WTC11 (cell line): ENCODE results near the gene PDXP. TPM values are rescaled to one million over a fixed set of nuclear protein-coding genes. Genes with fewer than 3 reads are reported as not detected.

Source experiments
- ATAC-seq: fragments of 200-7000 bp; cut with Tn5 transposase; 2 replicates; pipeline ENCODE4 v1.10.0; 2021; ENCODE audit warnings: mild to moderate bottlenecking, moderate library complexity
- CTCF ChIA-PET: fragments of 300-600 bp; sonication (Branson Sonifier 250); formaldehyde crosslinking; loops from one replicate; lab custom pipeline; 2021; ENCODE audit warnings: antibody characterized with exemption; lab: Charles Lee
- POLR2A ChIA-PET: fragments of 350-600 bp; sonication (Branson Sonifier 250); formaldehyde crosslinking; loops from one replicate; lab custom pipeline; 2021; ENCODE audit warnings: antibody characterized with exemption; lab: Charles Lee
- DNase-seq: peaks from one replicate; pipeline ENCODE4 v3.0.0; 2021; ENCODE audit warnings: low spot score
- H3K27ac Mint-ChIP-seq: 2 replicates; pipeline ENCODE4 v1.8.0; 2021; ENCODE audit warnings: mixed read lengths
- H3K27me3 Mint-ChIP-seq: 2 replicates; pipeline ENCODE4 v1.8.0; 2021; ENCODE audit warnings: low read depth, mild to moderate bottlenecking, moderate library complexity, mixed read lengths
- H3K36me3 Mint-ChIP-seq: 2 replicates; pipeline ENCODE4 v1.8.0; 2021; ENCODE audit warnings: mixed read lengths
- H3K4me1 Mint-ChIP-seq: 2 replicates; pipeline ENCODE4 v1.8.0; 2022; ENCODE audit warnings: mixed read lengths
- H3K4me3 Mint-ChIP-seq: 2 replicates; pipeline ENCODE4 v1.8.0; 2021; ENCODE audit warnings: mild to moderate bottlenecking, moderate library complexity, mixed read lengths
- H3K9me3 Mint-ChIP-seq: 2 replicates; pipeline ENCODE4 v1.8.0; 2021; ENCODE audit warnings: mixed read lengths
- AFF4 ChIP-seq: sonication (generic); formaldehyde crosslinking; IDR thresholded peaks from 2 replicates; pipeline ENCODE4 v1.8.1; 2023; ENCODE audit warnings: mild to moderate bottlenecking, missing genetic modification reagents, borderline replicate concordance
- AR ChIP-seq: fragments of 250-450 bp; sonication (Bioruptor Pico); IDR thresholded peaks from 2 replicates; pipeline ENCODE4 v1.9.0; 2021; ENCODE audit warnings: mild to moderate bottlenecking
- ARID4B ChIP-seq: sonication (generic); formaldehyde crosslinking; IDR thresholded peaks from 2 replicates; pipeline ENCODE4 v1.8.0; 2023; ENCODE audit warnings: missing genetic modification reagents, mild to moderate bottlenecking, borderline replicate concordance
- ATF2 ChIP-seq: sonication (generic); formaldehyde crosslinking; IDR thresholded peaks from 2 replicates; pipeline ENCODE4 v1.8.1; 2022; ENCODE audit warnings: low read depth, missing genetic modification reagents, borderline replicate concordance
- ATF3 ChIP-seq: sonication (generic); formaldehyde crosslinking; conservative IDR thresholded peaks from 2 replicates; pipeline ENCODE4 v1.8.1; 2022; ENCODE audit warnings: mild to moderate bottlenecking, missing genetic modification reagents
- CREM ChIP-seq: sonication (generic); formaldehyde crosslinking; IDR thresholded peaks from 2 replicates; pipeline ENCODE4 v1.8.1; 2022; ENCODE audit warnings: mild to moderate bottlenecking, missing genetic modification reagents, moderate library complexity
- HMGA2 ChIP-seq: fragments of 250-450 bp; sonication (Bioruptor Pico); IDR thresholded peaks from 2 replicates; pipeline ENCODE4 v1.4.0; 2021; ENCODE audit warnings: mild to moderate bottlenecking, moderate library complexity
- MXD4 ChIP-seq: fragments of 250-450 bp; sonication (Bioruptor Pico); IDR thresholded peaks from 2 replicates; pipeline ENCODE4 v1.8.0; 2021; ENCODE audit warnings: mild to moderate bottlenecking, moderate library complexity, borderline replicate concordance
- NFATC4 ChIP-seq: fragments of 250-450 bp; sonication (Bioruptor Pico); IDR thresholded peaks from 2 replicates; pipeline ENCODE4 v1.9.0; 2021; ENCODE audit warnings: mild to moderate bottlenecking
- NFYB ChIP-seq: sonication (generic); formaldehyde crosslinking; conservative IDR thresholded peaks from 2 replicates; pipeline ENCODE4 v1.8.0; 2022; ENCODE audit warnings: low read depth, missing genetic modification reagents
- OVOL2 ChIP-seq: fragments of 250-450 bp; sonication (Bioruptor Pico); IDR thresholded peaks from 2 replicates; pipeline ENCODE4 v1.9.0; 2021; ENCODE audit warnings: mild to moderate bottlenecking, borderline replicate concordance
- RORB ChIP-seq: fragments of 250-450 bp; sonication (Bioruptor Pico); IDR thresholded peaks from 2 replicates; pipeline ENCODE4 v1.9.0; 2021; ENCODE audit warnings: mild to moderate bottlenecking
- SMAD4 ChIP-seq: sonication (generic); formaldehyde crosslinking; IDR thresholded peaks from 2 replicates; pipeline ENCODE4 v1.8.0; 2022; ENCODE audit warnings: mild to moderate bottlenecking, missing genetic modification reagents
- SP1 ChIP-seq: sonication (generic); formaldehyde crosslinking; conservative IDR thresholded peaks from 2 replicates; pipeline ENCODE4 v1.8.1; 2022; ENCODE audit warnings: missing genetic modification reagents
- TCF7 ChIP-seq: sonication (generic); formaldehyde crosslinking; IDR thresholded peaks from 2 replicates; pipeline ENCODE4 v1.8.0; 2022; ENCODE audit warnings: mild to moderate bottlenecking, low read depth, missing genetic modification reagents, moderate library complexity
- TP53 ChIP-seq: sonication (generic); formaldehyde crosslinking; IDR thresholded peaks from 2 replicates; pipeline ENCODE4 v1.8.1; 2023; ENCODE audit warnings: mild to moderate bottlenecking, missing genetic modification reagents
- ZBTB43 ChIP-seq: sonication (generic); formaldehyde crosslinking; IDR thresholded peaks from 2 replicates; pipeline ENCODE4 v1.8.1; 2023; ENCODE audit warnings: mild to moderate bottlenecking, missing genetic modification reagents
- ZNF263 ChIP-seq: sonication (generic); formaldehyde crosslinking; IDR thresholded peaks from 2 replicates; pipeline ENCODE4 v1.8.1; 2022; ENCODE audit warnings: low read depth, mild to moderate bottlenecking, moderate library complexity, missing genetic modification reagents
- ZNF281 ChIP-seq: sonication (generic); formaldehyde crosslinking; IDR thresholded peaks from 2 replicates; pipeline ENCODE4 v1.8.0; 2023; ENCODE audit warnings: mild to moderate bottlenecking, missing genetic modification reagents
- ZNF423 ChIP-seq: fragments of 250-450 bp; sonication (Bioruptor Pico); IDR thresholded peaks from 2 replicates; pipeline ENCODE4 v2.1.2; 2022; ENCODE audit warnings: mild to moderate bottlenecking, moderate library complexity
- total RNA-seq: library from RNA; stranded (reverse); gene quantifications from 3 replicates; pipeline ENCODE4 v1.2.3, GENCODE V29; 2021

The PDXP gene
- total RNA-seq, 1 experiment from 2014 or later: 36.1 TPM

- Mint-ChIP-seq H3K27me3 (no peaks in the 10 kb centered on the region), H3K36me3 (peaks cover 7% of the 10 kb centered on the region), H3K9me3 (no peaks in the 10 kb centered on the region), H3K4me1 (peaks cover 20% of the 10 kb centered on the region), H3K4me3 (peak within 1 kb of the TSS; percentile 82), H3K27ac (peak within 1 kb of the TSS; percentile 42)
- ATAC-seq (peak; percentile 53), DNase-seq (peak; percentile 81)
- POLR2A ChIA-PET: interaction anchor here (0.6 to 1.0 kb wide), 2 partner anchors 102 to 866 kb away, joined by 3 to 5 read pairs; no protein-coding TSS in a partner anchor
- CTCF ChIA-PET: interaction anchor here (1.0 to 4.9 kb wide), 7 partner anchors 20 to 142 kb away, joined by 3 to 161 read pairs (median 4); partner anchors contain the start of genes GGA1 and PDXP
- TF ChIP-seq HMGA2 (CRISPR knock-in tag) (no peak), OVOL2 (CRISPR knock-in tag) (no peak), ARID4B (CRISPR knock-in tag) (peak; percentile 26; the same call in 1 of the 2 replicates), ZNF423 (CRISPR knock-in tag) (0 out of 2 replicates have a peak, but pooled peaks have one; percentile 2), NFATC4 (CRISPR knock-in tag) (no peak), ATF3 (CRISPR knock-in tag) (no peak), RORB (CRISPR knock-in tag) (no peak), CREM (CRISPR knock-in tag) (no peak), ATF2 (CRISPR knock-in tag) (no peak), ZBTB43 (CRISPR knock-in tag) (0 out of 2 replicates have a peak, but pooled peaks have one; percentile 49), MXD4 (CRISPR knock-in tag) (no peak), SMAD4 (CRISPR knock-in tag) (no peak), NFYB (CRISPR knock-in tag) (no peak), AFF4 (CRISPR knock-in tag) (no peak), SP1 (CRISPR knock-in tag) (0 out of 2 replicates have a peak, but pooled peaks have one; percentile 23), ZNF263 (CRISPR knock-in tag) (no peak), AR (no peak), TP53 (CRISPR knock-in tag) (no peak), ZNF281 (CRISPR knock-in tag) (no peak), TCF7 (no peak)
Measured at GRCh38 chr22:37639070-37639760, 19.3 kb upstream of the PDXP start, which contains the start of gene SH3BP1. Gene SH3BP1 (plus strand): TSS chr22:37639669. CDS start chr22:37639788, 119 bp downstream.
